IMR-90 (cell line): Measurements from ENCODE around the gene WBP2NL. TPM values are rescaled to one million over a fixed set of nuclear protein-coding genes. Genes with fewer than 3 reads are reported as not detected.

Experiments
- ATAC-seq: fragments of 200-7000 bp; cut with Tn5 transposase; 2 replicates; pipeline ENCODE4 v1.9.1; 2020; ENCODE audit warnings: low read depth, mild to moderate bottlenecking, moderate library complexity
- Bru-seq: library from RNA; stranded (reverse); fragments of 400-500 nt; gene quantifications from one replicate; lab custom pipeline; 2021; lab: Mats Ljungman, UMichigan
- BruChase-seq, 2 experiments: library from RNA; stranded (reverse); fragments of 400-500 nt; gene quantifications; one replicate each; lab custom pipeline; 2021; lab: Mats Ljungman, UMichigan
- BruUV-seq: library from RNA; stranded (reverse); fragments of 400-500 nt; replicated peaks from 2 replicates; lab custom pipeline; 2021; lab: Mats Ljungman, UMichigan
- CTCF ChIA-PET: fragments of 300-600 bp; formaldehyde crosslinking; extraction: SDS; loops from one replicate; lab custom pipeline; 2021; ENCODE audit warnings: antibody characterized with exemption; lab: Yijun Ruan, JAX
- POLR2A ChIA-PET: fragments of 300-600 bp; sonication (Branson Sonifier 250); formaldehyde crosslinking; loops from one replicate; lab custom pipeline; 2022; ENCODE audit warnings: antibody characterized with exemption; ENCODE audit not compliant: unreplicated experiment; lab: Charles Lee
- DNase-seq: peaks from one replicate; pipeline ENCODE4 v3.0.0; 2013
- H2AFZ ChIP-seq: replicated peaks from 2 replicates; pipeline ENCODE3; 2013; ENCODE audit warnings: low read length, mild to moderate bottlenecking; ENCODE audit not compliant: poor library complexity
- H2AK5ac ChIP-seq: 2 replicates; pipeline ENCODE4 v1.6.1; 2013; ENCODE audit warnings: low read depth, low read length, inconsistent platforms
- H2AK9ac ChIP-seq: replicated peaks from 2 replicates; pipeline ENCODE3; 2013; ENCODE audit warnings: mild to moderate bottlenecking, low read depth, low read length, moderate library complexity; ENCODE audit not compliant: poor library complexity
- H2BK120ac ChIP-seq: 2 replicates; pipeline ENCODE4 v1.6.1; 2013; ENCODE audit warnings: low read depth, low read length, inconsistent platforms
- H2BK15ac ChIP-seq: 3 replicates; pipeline ENCODE4 v1.6.1; 2013; ENCODE audit warnings: low read depth, low read length, inconsistent platforms
- H2BK20ac ChIP-seq: 2 replicates; pipeline ENCODE4 v1.6.1; 2013; ENCODE audit warnings: low read depth, mild to moderate bottlenecking, inconsistent platforms, low read length, moderate library complexity
- H2BK5ac ChIP-seq: 2 replicates; pipeline ENCODE4 v1.6.1; 2013; ENCODE audit warnings: mild to moderate bottlenecking, low read depth, low read length, inconsistent platforms; ENCODE audit not compliant: poor library complexity, severe bottlenecking
- H3K14ac ChIP-seq: replicated peaks from 2 replicates; pipeline ENCODE4 v1.6.1; 2013; ENCODE audit warnings: low read depth, low read length, inconsistent platforms
- H3K18ac ChIP-seq: 2 replicates; pipeline ENCODE4 v1.6.1; 2013; ENCODE audit warnings: low read depth, low read length, control low read depth
- H3K23ac ChIP-seq: 2 replicates; pipeline ENCODE4 v1.6.1; 2013; ENCODE audit warnings: low read depth, low read length, inconsistent platforms
- H3K27ac ChIP-seq: 2 replicates; pipeline ENCODE4 v1.5.1; 2013; ENCODE audit warnings: mild to moderate bottlenecking, control low read depth, low read length; ENCODE audit not compliant: insufficient read depth
- H3K27me3 ChIP-seq: 2 replicates; pipeline ENCODE4 v1.6.1; 2013; ENCODE audit warnings: low read length; ENCODE audit not compliant: control insufficient read depth, insufficient read depth
- H3K36me3 ChIP-seq: 2 replicates; pipeline ENCODE4 v1.6.1; 2013; ENCODE audit warnings: low read length, mixed read lengths; ENCODE audit not compliant: control insufficient read depth, insufficient read depth
- H3K4ac ChIP-seq: 2 replicates; pipeline ENCODE4 v1.6.1; 2013; ENCODE audit warnings: low read depth, low read length, inconsistent platforms
- H3K4me1 ChIP-seq: 2 replicates; pipeline ENCODE4 v1.6.1; 2013; ENCODE audit warnings: low read length, mixed read lengths; ENCODE audit not compliant: control insufficient read depth, insufficient read depth
- H3K4me2 ChIP-seq: 2 replicates; pipeline ENCODE4 v1.6.1; 2013; ENCODE audit warnings: low read depth, mild to moderate bottlenecking, control low read depth, low read length, moderate library complexity
- H3K4me3 ChIP-seq: 2 replicates; pipeline ENCODE4 v1.5.1; 2013; ENCODE audit warnings: low read depth, mild to moderate bottlenecking, control low read depth, low read length, moderate library complexity; ENCODE audit not compliant: insufficient read depth
- H3K56ac ChIP-seq: 2 replicates; pipeline ENCODE4 v1.6.1; 2013; ENCODE audit warnings: low read length, inconsistent platforms; ENCODE audit not compliant: insufficient read depth; ENCODE audit errors: extremely low read depth
- H3K79me1 ChIP-seq, 2 experiments: 2 replicates each; pipeline ENCODE4 v1.6.1; 2013; ENCODE audit warnings: low read length in 2 of 2, inconsistent platforms in 1 of 2, low read depth in 1 of 2
- H3K9ac ChIP-seq: 2 replicates; pipeline ENCODE4 v1.6.1; 2013; ENCODE audit warnings: low read depth, low read length, control low read depth
- H3K9me1 ChIP-seq: 2 replicates; pipeline ENCODE4 v1.6.1; 2013; ENCODE audit warnings: low read length, inconsistent platforms; ENCODE audit not compliant: insufficient read depth
- H3K9me3 ChIP-seq: 2 replicates; pipeline ENCODE4 v1.6.1; 2013; ENCODE audit warnings: low read length; ENCODE audit not compliant: control insufficient read depth, insufficient read depth
- H4K20me1 ChIP-seq: 2 replicates; pipeline ENCODE4 v1.6.1; 2013; ENCODE audit warnings: low read length, inconsistent platforms; ENCODE audit not compliant: insufficient read depth
- H4K5ac ChIP-seq: 2 replicates; pipeline ENCODE4 v1.6.1; 2013; ENCODE audit warnings: mild to moderate bottlenecking, low read depth, low read length, control low read depth
- H4K8ac ChIP-seq, 2 experiments: 2 replicates each; pipeline ENCODE4 v1.6.1; 2013; ENCODE audit warnings: low read depth in 2 of 2, low read length in 2 of 2, control low read depth in 1 of 2, inconsistent platforms in 1 of 2
- H4K91ac ChIP-seq: 2 replicates; pipeline ENCODE4 v1.6.1; 2013; ENCODE audit warnings: low read depth, low read length, inconsistent platforms; ENCODE audit not compliant: insufficient read depth
- MAZ ChIP-seq: IDR thresholded peaks from 2 replicates; pipeline ENCODE4 v1.6.1; 2012; ENCODE audit warnings: low read depth, mild to moderate bottlenecking, low read length, improper control_type of control experiment, moderate library complexity, borderline replicate concordance
- RAD21 ChIP-seq: IDR thresholded peaks from 2 replicates; pipeline ENCODE4 v1.6.1; 2012; ENCODE audit warnings: low read length, improper control_type of control experiment
- WGBS, 2 experiments: methylation state at CpG; one replicate each; pipeline versions ENCODE4 v1.1.5 to v1.1.7; 2013; ENCODE audit warnings: missing lambda C conversion rate in 2 of 2; ENCODE audit not compliant: insufficient read length in 1 of 2; ENCODE audit errors: extremely low coverage in 2 of 2; 5-methylcytosine and 5-hydroxymethylcytosine counted together
- dilution Hi-C: fragments of 300-500 bp; cut with HindIII; formaldehyde crosslinking; loops from one replicate; pipeline ENCODE4 v1.14.3; 2018; ENCODE audit warnings: low sequenced_read_pairs; ENCODE audit not compliant: unreplicated experiment
- in situ Hi-C: fragments of 300-500 bp; cut with MboI; formaldehyde crosslinking; loops from 3 replicates; pipeline ENCODE4 v1.14.3; 2019; ENCODE audit warnings: low sequenced_read_pairs, inconsistent platforms, mixed read lengths
- intact Hi-C: fragments of 100-400 bp; cut with micrococcal nuclease; formaldehyde crosslinking; loops from 2 replicates; pipeline ENCODE4 v1.10.0; 2022
- long read RNA-seq: library from polyadenylated mRNA; unstranded; transcript quantifications from one replicate; pipeline ENCODE4 v2.0.0, GENCODE V29; 2021; ENCODE audit not compliant: unreplicated experiment
- polyA plus RNA-seq, 3 experiments: library from polyadenylated mRNA; depleted of rRNA; stranded (reverse); fragments of >200 nt; gene quantifications; 2 replicates each; pipeline ENCODE4 v1.2.3, GENCODE V29; 2012; ENCODE audit warnings: low replicate concordance in 1 of 3
- total RNA-seq: library from RNA; depleted of rRNA; stranded (reverse); fragments of >200 nt; gene quantifications from 2 replicates; pipeline ENCODE4 v1.2.3, GENCODE V29; 2012; rRNA removed
- TF ChIP-seq, protein P1 (sequence below): fragments of 150-350 bp; IDR thresholded peaks from 2 replicates; pipeline ENCODE4 v1.6.1; 2017; ENCODE audit warnings: mild to moderate bottlenecking, antibody characterized with exemption, low read length, low read depth

Gene WBP2NL, protein sequence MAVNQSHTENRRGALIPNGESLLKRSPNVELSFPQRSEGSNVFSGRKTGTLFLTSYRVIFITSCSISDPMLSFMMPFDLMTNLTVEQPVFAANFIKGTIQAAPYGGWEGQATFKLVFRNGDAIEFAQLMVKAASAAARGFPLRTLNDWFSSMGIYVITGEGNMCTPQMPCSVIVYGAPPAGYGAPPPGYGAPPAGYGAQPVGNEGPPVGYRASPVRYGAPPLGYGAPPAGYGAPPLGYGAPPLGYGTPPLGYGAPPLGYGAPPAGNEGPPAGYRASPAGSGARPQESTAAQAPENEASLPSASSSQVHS
- total RNA-seq (not detected in 2 replicates), polyA plus RNA-seq (2012; rRNA removed) (not detected in 2 replicates), Bru-seq, nascent RNA (percentile 31 among the genes with signal in this experiment), BruChase-seq, experiment 1, labeled RNA remaining after a 6-hour chase (percentile 43 among the genes with signal in this experiment), BruChase-seq, experiment 2, labeled RNA remaining after a 2-hour chase (percentile 39 among the genes with signal in this experiment)
- polyA plus RNA-seq (2012; cell fraction: cytosol; rRNA removed), result not detected in 2 replicates
- 0.08 and 0.09 TPM in 2 replicates for polyA plus RNA-seq (2012; cell fraction: nucleus; rRNA removed; ENCODE audit: low replicate concordance)
- long read RNA-seq, partial matches to known transcripts, result 0 of 4 reads
- long read RNA-seq, other reads (novel, unspliced or antisense), result 4 of 4 reads

- no peak within 1 kb of the TSS for H3K56ac ChIP-seq
- H3K9me1 ChIP-seq, result no peaks in the 10 kb centered on the region; the same call in 1 of the 2 replicates
- H3K9me3 ChIP-seq, result no peaks in the 10 kb centered on the region
- H4K91ac ChIP-seq, result no peak within 1 kb of the TSS; the same call in 1 of the 2 replicates
- no peaks in the 10 kb centered on the region for H3K4me1 ChIP-seq
- ChIA-PET CTCF (no interaction called here), POLR2A (no interaction called here)
- 35% methylated on average over 12 of the region's 71 CpGs; no CpG with 5 or more reads in 1 of the 2 experiments for WGBS, 2 experiments
- H4K8ac ChIP-seq, result peak within 1 kb of the TSS; percentile 72 to 93
- intact Hi-C loops, result no loop called here
- no peak within 1 kb of the TSS for H3K9ac ChIP-seq
- H4K20me1 ChIP-seq, result no peaks in the 10 kb centered on the region
- peak within 1 kb of the TSS; percentile 57; the same call in 1 of the 2 replicates for H3K4me2 ChIP-seq
- DNase-seq (peak; percentile 51), ATAC-seq (peak; percentile 94)
- H3K18ac ChIP-seq, result no peak within 1 kb of the TSS; the same call in 1 of the 2 replicates
- H2BK120ac ChIP-seq, result no peak within 1 kb of the TSS; the same call in 1 of the 2 replicates
- H2BK20ac ChIP-seq, result no peak within 1 kb of the TSS
- dilution Hi-C loops, result no loop called here
- H3K36me3 ChIP-seq, result no peaks in the 10 kb centered on the region
- no peak within 1 kb of the TSS for H2BK5ac ChIP-seq
- peak within 1 kb of the TSS; percentile 96 for H2AFZ ChIP-seq
- peak within 1 kb of the TSS; percentile 82; the same call in 1 of the 2 replicates for H3K4ac ChIP-seq
- H2BK15ac ChIP-seq, result no peak within 1 kb of the TSS
- peak within 1 kb of the TSS; percentile 62 for H2AK9ac ChIP-seq
- H3K14ac ChIP-seq, result no peak within 1 kb of the TSS
- BruUV-seq, result no TSS peak
- H4K5ac ChIP-seq, result peak within 1 kb of the TSS; percentile 81; the same call in 1 of the 2 replicates
- TF ChIP-seq MAZ, result peak; percentile 52; the same call in 1 of the 2 replicates
- TF ChIP-seq RAD21, result no peak
- TF ChIP-seq, protein P1, sequence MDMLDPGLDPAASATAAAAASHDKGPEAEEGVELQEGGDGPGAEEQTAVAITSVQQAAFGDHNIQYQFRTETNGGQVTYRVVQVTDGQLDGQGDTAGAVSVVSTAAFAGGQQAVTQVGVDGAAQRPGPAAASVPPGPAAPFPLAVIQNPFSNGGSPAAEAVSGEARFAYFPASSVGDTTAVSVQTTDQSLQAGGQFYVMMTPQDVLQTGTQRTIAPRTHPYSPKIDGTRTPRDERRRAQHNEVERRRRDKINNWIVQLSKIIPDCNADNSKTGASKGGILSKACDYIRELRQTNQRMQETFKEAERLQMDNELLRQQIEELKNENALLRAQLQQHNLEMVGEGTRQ, result peak; percentile 87
- H3K23ac ChIP-seq, result no peak within 1 kb of the TSS
- no peak within 1 kb of the TSS for H3K27ac ChIP-seq
- peak within 1 kb of the TSS; percentile 57 for H3K4me3 ChIP-seq
- no peaks in the 10 kb centered on the region for H3K79me1 ChIP-seq
- H3K27me3 ChIP-seq, result peaks cover 15% of the 10 kb centered on the region
- no peak within 1 kb of the TSS for H2AK5ac ChIP-seq
- in situ Hi-C loops, result no loop called here
Observed at GRCh38 chr22:41998361-41999261, at the start of gene WBP2NL. TSS of gene WBP2NL (plus strand) at chr22:41998788. CDS start at chr22:41998819, 31 bp downstream.
